Fibroblast of the aortic adventitia (primary cell): Measurements from ENCODE around the gene CTPS1. TPM values are rescaled to one million over a fixed set of nuclear protein-coding genes. Genes with fewer than 3 reads are reported as not detected.

ENCODE experiments used
- DNase-seq: peaks from one replicate; pipeline ENCODE4 v3.0.0-alpha.2; 2010; ENCODE audit warnings: low read depth
- H3K4me3 ChIP-seq: 2 replicates; pipeline ENCODE4 v1.5.1; 2011; ENCODE audit warnings: low read depth, mild to moderate bottlenecking, control low read depth, low read length, moderate library complexity
- total RNA-seq: library from RNA; depleted of rRNA; stranded (reverse); fragments of >200 nt; gene quantifications from 2 replicates; pipeline ENCODE4 v1.2.3, GENCODE V29; 2012; ENCODE audit warnings: low replicate concordance
- TF ChIP-seq, protein P1 (sequence below): IDR thresholded peaks from 2 replicates; pipeline ENCODE4 v1.5.1; 2011; ENCODE audit warnings: mild to moderate bottlenecking, low read length, control low read depth, inconsistent platforms; ENCODE audit not compliant: insufficient read depth

CTPS1 gene
- total RNA-seq, 1 donor, result 22.9 TPM

- TF ChIP-seq, protein P1, sequence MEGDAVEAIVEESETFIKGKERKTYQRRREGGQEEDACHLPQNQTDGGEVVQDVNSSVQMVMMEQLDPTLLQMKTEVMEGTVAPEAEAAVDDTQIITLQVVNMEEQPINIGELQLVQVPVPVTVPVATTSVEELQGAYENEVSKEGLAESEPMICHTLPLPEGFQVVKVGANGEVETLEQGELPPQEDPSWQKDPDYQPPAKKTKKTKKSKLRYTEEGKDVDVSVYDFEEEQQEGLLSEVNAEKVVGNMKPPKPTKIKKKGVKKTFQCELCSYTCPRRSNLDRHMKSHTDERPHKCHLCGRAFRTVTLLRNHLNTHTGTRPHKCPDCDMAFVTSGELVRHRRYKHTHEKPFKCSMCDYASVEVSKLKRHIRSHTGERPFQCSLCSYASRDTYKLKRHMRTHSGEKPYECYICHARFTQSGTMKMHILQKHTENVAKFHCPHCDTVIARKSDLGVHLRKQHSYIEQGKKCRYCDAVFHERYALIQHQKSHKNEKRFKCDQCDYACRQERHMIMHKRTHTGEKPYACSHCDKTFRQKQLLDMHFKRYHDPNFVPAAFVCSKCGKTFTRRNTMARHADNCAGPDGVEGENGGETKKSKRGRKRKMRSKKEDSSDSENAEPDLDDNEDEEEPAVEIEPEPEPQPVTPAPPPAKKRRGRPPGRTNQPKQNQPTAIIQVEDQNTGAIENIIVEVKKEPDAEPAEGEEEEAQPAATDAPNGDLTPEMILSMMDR, result no peak
- no peak for DNase-seq
- no peak overlapping the region for H3K4me3 ChIP-seq
Measured at GRCh38 chr1:41024953-41025352, 45.5 kb downstream of the CTPS1 start.

GRCh38 chr1:41025979-41026819 lies 46.7 kb downstream of the CTPS1 start:
- no peak overlapping the region for H3K4me3 ChIP-seq
- no peak for DNase-seq
- TF ChIP-seq, protein P1, result no peak

DNA sequence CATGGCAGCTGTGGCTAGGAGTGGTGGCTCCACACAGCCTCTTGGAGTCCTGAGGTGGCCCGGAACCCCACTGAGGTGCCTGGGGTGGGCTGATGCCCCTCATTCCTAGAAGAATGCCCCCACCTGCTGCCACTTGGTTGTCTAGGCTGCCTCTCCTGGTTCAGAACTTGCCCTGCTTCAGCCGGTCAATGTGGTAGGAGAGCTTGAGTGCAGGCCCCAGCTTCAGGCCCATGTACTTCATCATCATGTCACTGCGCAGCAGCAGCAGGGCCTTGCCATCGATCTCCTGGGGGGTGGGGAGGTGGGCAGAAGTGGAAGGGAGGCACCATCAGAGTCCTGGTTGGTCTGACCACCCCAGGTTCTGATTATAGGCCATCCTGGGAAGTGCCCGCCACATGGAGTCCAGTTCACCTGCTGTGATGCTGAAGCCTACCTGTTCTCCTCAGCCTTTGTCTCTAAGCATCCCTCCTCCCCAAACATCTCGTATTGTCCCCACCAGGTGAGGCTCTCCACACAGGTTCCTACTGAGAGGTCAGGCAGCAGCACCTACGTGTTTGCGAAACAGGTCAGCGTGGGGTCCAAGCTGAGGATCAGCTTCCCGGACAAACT lies 48.6 kb downstream of the CTPS1 start:
- no peak for DNase-seq
- TF ChIP-seq, protein P1, result no peak
- no peak overlapping the region for H3K4me3 ChIP-seq

- DNase-seq, result no peak
- TF ChIP-seq, protein P1, result no peak
- no peak overlapping the region for H3K4me3 ChIP-seq
Measured at GRCh38 chr1:41030872-41031616, 51.5 kb downstream of the CTPS1 start.

- no peak overlapping the region for H3K4me3 ChIP-seq
- DNase-seq, result no peak
- TF ChIP-seq, protein P1, result no peak
Measured at GRCh38 chr1:41032147-41032546, 52.7 kb downstream of the CTPS1 start.

GRCh38 chr1:41033272-41033671 lies 53.8 kb downstream of the CTPS1 start:
- no peak for DNase-seq
- TF ChIP-seq, protein P1, result no peak
- H3K4me3 ChIP-seq, result no peak overlapping the region
